A549 treated with GW870086 at 1 μM for 4 hours (cell line): ENCODE results near the gene C17orf67. TPM values are rescaled to one million over a fixed set of nuclear protein-coding genes. Genes with fewer than 3 reads are reported as not detected.

Source experiments
- total RNA-seq: library from RNA; stranded (reverse); fragments of 200-300 nt; extraction: Qiagen RNA extraction; gene quantifications from 5 replicates; pipeline ENCODE4 v1.2.3, GENCODE V29; 2022; ENCODE audit warnings: low read depth

C17orf67 gene
- total RNA-seq, result 1.3 to 2.2 TPM (median 1.7 TPM) in 5 replicates

GRCh38 chr17:56833809-56834379, at the start of gene C17orf67, which contains the start of gene DGKE:
Gene C17orf67, minus strand, starts transcription at chr17:56833920. Its CDS starts 18,110 bp downstream, at chr17:56815810.
Gene DGKE, plus strand, starts transcription at chr17:56834151. Its CDS starts 645 bp downstream, at chr17:56834796.

Other genes with a start within 250 kb of the C17orf67 start
- gene NOG, start 240.2 kb downstream of the C17orf67 start, total RNA-seq, result 0.78 to 1.4 TPM (median 1.1 TPM) in 5 replicates
- 2.8 to 4.2 TPM (median 3.6 TPM) in 5 replicates for gene DGKE, start 231 bp upstream of the C17orf67 start, total RNA-seq
- gene TRIM25, start 80.1 kb upstream of the C17orf67 start, total RNA-seq, result 60.3 to 66.6 TPM (median 65.0 TPM) in 5 replicates
- gene COIL, start 127.1 kb upstream of the C17orf67 start, total RNA-seq, result 15.6 to 19.5 TPM (median 16.4 TPM) in 5 replicates
- 38.7 to 43.3 TPM (median 41.6 TPM) in 5 replicates for gene SCPEP1, start 144.2 kb upstream of the C17orf67 start, total RNA-seq